ENCODE measurements around the gene ATP13A4.

Gene ATP13A4

GRCh38 chr3:193439423-193439822 lies 115.3 kb downstream of the ATP13A4 start:
- Mint-ChIP-seq H3K9me3 (no peaks in the 10 kb centered on the region), H3K27ac (no peak overlapping the region), H3K27me3 (no peaks in the 10 kb centered on the region), H3K36me3 (no peaks in the 10 kb centered on the region), H3K4me1 (no peaks in the 10 kb centered on the region), H3K4me3 (no peak overlapping the region)
- DNase-seq = no peak
- CTCF ChIA-PET = no interaction called here

DNA sequence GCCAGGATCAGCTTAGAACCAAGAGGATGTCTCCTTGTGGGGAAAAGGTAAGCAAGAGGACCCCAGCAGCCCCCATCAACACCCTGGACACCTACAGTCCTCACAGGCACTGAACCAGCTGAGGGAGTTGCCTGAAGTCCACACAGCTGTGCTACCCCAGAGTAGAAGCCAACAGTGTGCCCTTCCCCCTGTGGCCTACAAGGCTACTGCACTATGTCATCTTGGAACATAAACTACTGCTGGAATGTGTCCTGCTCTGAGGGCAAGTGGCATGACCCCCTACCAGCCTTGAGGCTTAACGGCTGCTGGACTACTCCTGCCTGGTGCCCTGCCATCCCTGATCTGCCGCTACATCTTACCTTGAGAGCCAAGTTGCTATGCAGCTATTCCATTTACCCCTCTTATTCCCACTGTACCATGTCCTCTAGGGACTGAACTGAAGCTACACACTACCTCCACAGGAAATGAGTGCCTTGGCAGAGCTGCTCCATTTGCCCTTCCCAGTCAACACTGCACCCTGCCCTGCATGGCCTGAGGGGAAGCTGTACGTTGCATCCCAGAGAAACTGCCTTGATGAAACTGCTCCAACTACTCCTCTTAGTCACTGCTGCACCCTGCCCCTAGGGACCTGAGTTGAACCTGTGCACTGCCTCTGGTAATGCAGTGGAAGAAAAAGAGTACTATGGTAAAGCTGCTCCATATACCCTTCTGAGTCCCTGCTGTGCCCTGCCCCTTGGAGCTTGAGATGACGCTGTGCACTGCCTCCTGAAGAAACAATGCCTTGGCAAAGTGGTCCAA lies 135.9 kb downstream of the ATP13A4 start:
- Mint-ChIP-seq H3K4me1 (no peaks in the 10 kb centered on the region), H3K27ac (no peak overlapping the region), H3K9me3 (peaks cover 24% of the 10 kb centered on the region), H3K27me3 (no peaks in the 10 kb centered on the region), H3K4me3 (no peak overlapping the region), H3K36me3 (no peaks in the 10 kb centered on the region)
- CTCF ChIA-PET = no interaction called here
- DNase-seq = no peak

- Mint-ChIP-seq H3K27ac (no peak overlapping the region), H3K36me3 (no peaks in the 10 kb centered on the region), H3K4me1 (no peaks in the 10 kb centered on the region), H3K9me3 (peaks cover 25% of the 10 kb centered on the region), H3K4me3 (no peak overlapping the region), H3K27me3 (no peaks in the 10 kb centered on the region)
- no peak for DNase-seq
- CTCF ChIA-PET = no interaction called here
Measured at GRCh38 chr3:193416629-193417028, 138.1 kb downstream of the ATP13A4 start.

DNA sequence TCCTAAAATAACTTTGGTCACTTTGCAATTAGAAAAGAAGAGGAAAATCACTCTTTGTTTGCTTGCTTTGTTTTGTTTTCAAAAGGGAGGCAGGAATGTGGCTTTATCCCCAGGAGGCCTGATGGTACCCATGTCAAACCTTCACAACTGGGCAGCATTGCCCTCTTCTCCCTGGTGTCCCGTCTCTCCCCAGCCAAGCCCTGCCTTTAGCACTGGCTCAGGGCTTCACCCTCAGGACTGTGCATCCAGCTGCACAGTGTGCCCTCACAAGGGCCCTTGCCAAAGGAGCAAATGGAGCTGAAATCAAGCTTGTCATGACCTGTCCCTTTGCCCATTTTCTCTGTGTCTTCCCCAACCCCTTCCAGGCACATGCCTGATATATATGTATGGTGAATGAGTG lies 147.0 kb downstream of the ATP13A4 start:
- no peaks in the 10 kb centered on the region for H3K27me3 Mint-ChIP-seq

GRCh38 chr3:193407112-193407511 lies 147.6 kb downstream of the ATP13A4 start:
- H3K27ac Mint-ChIP-seq = no peak overlapping the region
- H3K4me1 Mint-ChIP-seq = no peaks in the 10 kb centered on the region
- no peak overlapping the region for H3K4me3 Mint-ChIP-seq
- no peak for DNase-seq
- CTCF ChIA-PET = no interaction called here
- no peaks in the 10 kb centered on the region for H3K27me3 Mint-ChIP-seq
- H3K36me3 Mint-ChIP-seq = no peaks in the 10 kb centered on the region
- H3K9me3 Mint-ChIP-seq = no peaks in the 10 kb centered on the region

More for the DNA sequence above, 147.0 kb downstream of the ATP13A4 start:
- CTCF ChIA-PET = no interaction called here
- Mint-ChIP-seq H3K27ac (no peak overlapping the region), H3K36me3 (no peaks in the 10 kb centered on the region), H3K4me3 (no peak overlapping the region), H3K4me1 (no peaks in the 10 kb centered on the region), H3K9me3 (no peaks in the 10 kb centered on the region)
- no peak for DNase-seq

DNA sequence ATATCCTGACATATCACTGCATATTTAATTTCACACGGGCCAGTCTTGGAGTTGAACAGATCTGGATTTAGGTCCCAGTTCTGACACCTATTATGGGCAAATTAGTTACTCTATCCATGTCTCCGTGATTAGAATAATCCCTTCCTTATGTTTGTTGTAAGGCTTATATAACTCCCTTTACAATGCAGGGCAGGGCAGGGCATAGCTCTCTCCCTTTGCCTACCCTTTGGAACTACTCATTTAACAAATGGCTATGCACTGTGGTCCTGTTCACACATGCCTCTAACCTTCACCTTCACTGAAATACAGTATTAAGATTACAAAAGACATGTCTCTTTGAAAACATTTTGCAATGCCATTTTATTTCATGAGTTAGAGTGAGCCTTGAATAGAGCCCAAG lies 151.4 kb downstream of the ATP13A4 start:
- no peaks in the 10 kb centered on the region for H3K9me3 Mint-ChIP-seq
- peak overlapping the region; percentile 47 for H3K27ac Mint-ChIP-seq
- DNase-seq = no peak
- no peaks in the 10 kb centered on the region for H3K36me3 Mint-ChIP-seq
- H3K4me1 Mint-ChIP-seq = no peaks in the 10 kb centered on the region
- no peak overlapping the region for H3K4me3 Mint-ChIP-seq
- no peaks in the 10 kb centered on the region for H3K27me3 Mint-ChIP-seq
- CTCF ChIA-PET = no interaction called here

GRCh38 chr3:193400304-193400703 lies 154.4 kb downstream of the ATP13A4 start:
- Mint-ChIP-seq H3K4me1 (no peaks in the 10 kb centered on the region), H3K36me3 (no peaks in the 10 kb centered on the region), H3K9me3 (no peaks in the 10 kb centered on the region), H3K4me3 (no peak overlapping the region), H3K27ac (no peak overlapping the region), H3K27me3 (no peaks in the 10 kb centered on the region)
- DNase-seq = no peak
- CTCF ChIA-PET = no interaction called here

GRCh38 chr3:193396451-193397244 lies 158.0 kb downstream of the ATP13A4 start:
- CTCF ChIA-PET = no interaction called here
- no peaks in the 10 kb centered on the region for H3K9me3 Mint-ChIP-seq
- no peak overlapping the region for H3K4me3 Mint-ChIP-seq
- DNase-seq = no peak
- no peaks in the 10 kb centered on the region for H3K36me3 Mint-ChIP-seq
- no peak overlapping the region for H3K27ac Mint-ChIP-seq
- no peaks in the 10 kb centered on the region for H3K4me1 Mint-ChIP-seq
- H3K27me3 Mint-ChIP-seq = no peaks in the 10 kb centered on the region

DNA sequence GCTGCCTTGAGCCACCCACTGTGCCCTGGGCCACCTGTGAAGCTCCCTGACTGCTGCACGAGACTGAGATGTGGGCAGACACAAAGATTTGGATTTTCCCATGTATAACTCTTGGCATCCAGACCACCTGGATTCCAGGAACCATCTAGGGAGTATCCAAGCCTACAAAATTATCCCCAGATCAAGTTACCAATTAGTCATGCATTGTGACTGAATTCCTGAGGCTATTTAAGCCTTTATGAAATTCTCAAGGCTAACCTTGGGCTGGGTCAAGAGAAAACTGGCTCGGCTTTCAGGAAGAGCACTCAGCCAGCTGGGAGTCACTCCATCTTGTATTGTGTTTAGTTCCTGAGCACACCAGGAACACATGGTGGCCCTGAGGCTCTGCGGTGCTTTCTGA lies 162.8 kb downstream of the ATP13A4 start:
- no peaks in the 10 kb centered on the region for H3K27me3 Mint-ChIP-seq
- no peaks in the 10 kb centered on the region for H3K4me1 Mint-ChIP-seq
- no peaks in the 10 kb centered on the region for H3K36me3 Mint-ChIP-seq
- H3K27ac Mint-ChIP-seq = no peak overlapping the region
- CTCF ChIA-PET = no interaction called here
- no peak for DNase-seq
- H3K9me3 Mint-ChIP-seq = no peaks in the 10 kb centered on the region
- no peak overlapping the region for H3K4me3 Mint-ChIP-seq

DNA sequence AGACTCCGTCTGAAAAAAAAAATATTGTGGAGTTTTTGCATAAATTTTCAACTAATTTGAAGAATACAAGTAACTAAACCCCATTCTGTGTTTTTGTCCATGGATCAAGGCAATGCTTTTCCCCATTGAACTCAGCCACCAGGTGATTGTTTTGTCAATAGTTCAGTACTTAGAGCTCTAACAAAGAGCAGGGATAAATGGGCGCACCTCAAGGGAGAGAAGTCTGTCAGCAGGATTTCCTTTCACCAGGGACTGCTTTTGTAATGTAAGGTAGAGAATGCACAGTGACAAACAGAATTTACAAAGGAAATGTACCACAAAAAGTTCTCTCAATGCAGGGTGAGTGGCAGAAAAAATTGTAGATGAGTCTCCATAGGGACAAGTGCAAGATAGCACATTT lies 165.4 kb downstream of the ATP13A4 start:
- DNase-seq = no peak
- CTCF ChIA-PET = no interaction called here
- Mint-ChIP-seq H3K4me3 (no peak overlapping the region), H3K36me3 (no peaks in the 10 kb centered on the region), H3K27ac (no peak overlapping the region), H3K27me3 (no peaks in the 10 kb centered on the region), H3K4me1 (no peaks in the 10 kb centered on the region), H3K9me3 (no peaks in the 10 kb centered on the region)

DNA sequence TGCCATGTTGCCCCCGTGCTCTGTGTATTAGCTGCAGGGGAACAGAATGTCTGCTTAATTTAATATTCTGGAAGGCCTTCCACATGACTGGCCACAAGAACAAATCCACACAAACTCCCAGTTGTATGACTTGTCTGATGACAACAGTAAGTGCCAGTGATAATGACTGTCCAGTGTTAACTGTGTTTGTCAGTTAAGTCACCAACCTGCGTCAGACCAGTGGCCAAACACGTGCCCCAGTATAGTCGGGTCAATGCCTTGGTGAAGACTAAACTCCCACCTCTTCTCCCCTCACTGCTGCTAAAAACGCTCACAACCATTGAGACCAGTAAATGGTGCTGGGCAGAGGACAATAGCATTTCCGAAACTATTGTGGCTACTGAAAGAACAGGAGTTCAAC lies 166.3 kb downstream of the ATP13A4 start:
- H3K4me3 Mint-ChIP-seq = no peak overlapping the region
- H3K27me3 Mint-ChIP-seq = no peaks in the 10 kb centered on the region
- H3K36me3 Mint-ChIP-seq = no peaks in the 10 kb centered on the region
- CTCF ChIA-PET = no interaction called here
- no peaks in the 10 kb centered on the region for H3K9me3 Mint-ChIP-seq
- no peaks in the 10 kb centered on the region for H3K4me1 Mint-ChIP-seq
- no peak for DNase-seq
- H3K27ac Mint-ChIP-seq = no peak overlapping the region

GRCh38 chr3:193387596-193387995 lies 167.1 kb downstream of the ATP13A4 start:
- no peaks in the 10 kb centered on the region for H3K9me3 Mint-ChIP-seq
- H3K27ac Mint-ChIP-seq = no peak overlapping the region
- H3K36me3 Mint-ChIP-seq = no peaks in the 10 kb centered on the region
- DNase-seq = no peak
- no peak overlapping the region for H3K4me3 Mint-ChIP-seq
- H3K4me1 Mint-ChIP-seq = no peaks in the 10 kb centered on the region
- H3K27me3 Mint-ChIP-seq = no peaks in the 10 kb centered on the region
- CTCF ChIA-PET = no interaction called here

DNA sequence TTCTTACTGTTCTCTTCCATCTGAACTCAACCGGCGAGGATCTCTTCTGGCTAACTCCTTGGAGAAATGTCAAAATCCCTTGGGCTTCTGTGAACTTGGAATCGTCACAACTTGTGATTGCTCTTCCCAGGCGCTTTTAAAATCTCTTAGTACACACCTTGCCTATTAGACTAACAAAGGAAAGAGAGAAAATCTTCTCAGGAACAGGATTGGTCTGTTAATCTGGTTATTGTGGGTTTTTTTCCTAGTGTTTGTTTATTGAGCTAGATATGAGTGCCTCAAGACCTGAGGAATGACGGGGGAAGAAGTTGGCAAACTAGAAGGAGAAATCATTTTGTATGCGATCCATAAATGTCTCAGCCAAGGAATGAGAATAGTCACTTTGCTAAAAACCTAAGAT lies 176.0 kb downstream of the ATP13A4 start, which contains the start of gene ATP13A5:
Gene ATP13A5 (minus strand): TSS at position 48 of the 400 bp plus-strand sequence. CDS start 28 bp downstream, at position 20.
- no peak for DNase-seq
- Mint-ChIP-seq H3K27ac (no peak within 1 kb of the TSS), H3K27me3 (peaks cover 10% of the 10 kb centered on the region), H3K4me3 (no peak within 1 kb of the TSS), H3K36me3 (no peaks in the 10 kb centered on the region), H3K4me1 (no peaks in the 10 kb centered on the region), H3K9me3 (no peaks in the 10 kb centered on the region)
- CTCF ChIA-PET = no interaction called here

DNA sequence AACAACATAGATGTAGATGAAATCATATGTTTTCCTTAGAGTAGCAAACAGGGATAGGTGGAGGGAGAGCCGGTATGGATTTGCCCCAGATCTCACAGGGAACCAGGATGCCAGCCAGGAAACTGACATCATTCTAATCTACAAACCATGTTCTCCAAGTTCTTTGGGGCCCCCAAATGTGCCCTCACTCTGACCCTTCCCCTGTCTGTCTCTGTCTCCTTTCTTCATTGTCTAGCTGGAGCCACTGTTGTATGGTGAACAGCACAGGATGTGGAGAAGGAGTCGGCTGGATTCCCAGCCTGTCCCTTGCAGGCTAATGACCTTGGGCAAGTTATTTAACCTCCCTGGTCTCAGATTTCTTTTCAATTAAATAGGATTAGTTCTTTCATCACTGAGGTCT lies 177.1 kb downstream of the ATP13A4 start:
- H3K27me3 Mint-ChIP-seq = peaks cover 10% of the 10 kb centered on the region
- no peak for DNase-seq

DNA sequence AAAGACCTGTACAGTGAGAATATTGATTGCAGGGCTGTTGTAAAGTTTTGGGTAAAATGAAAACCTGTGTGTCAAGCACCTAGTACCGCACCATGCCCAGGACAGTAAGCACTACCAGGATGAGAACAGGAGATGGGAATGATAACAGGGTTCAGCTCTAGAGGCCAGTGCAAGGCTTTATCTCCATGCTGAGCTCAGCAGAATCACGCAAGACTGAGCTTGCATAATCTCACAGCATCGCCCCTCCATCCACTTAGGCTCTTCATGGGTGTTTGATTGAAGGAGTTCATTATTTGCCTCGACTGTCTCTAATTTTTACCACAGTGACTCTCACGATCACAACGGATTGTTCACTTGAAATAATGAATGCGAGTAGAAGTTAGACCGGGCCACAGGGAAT lies 179.1 kb downstream of the ATP13A4 start:
- Mint-ChIP-seq H3K9me3 (no peaks in the 10 kb centered on the region), H3K4me3 (no peak overlapping the region), H3K36me3 (no peaks in the 10 kb centered on the region), H3K4me1 (peaks cover 5% of the 10 kb centered on the region), H3K27ac (no peak overlapping the region), H3K27me3 (peaks cover 10% of the 10 kb centered on the region)
- no peak for DNase-seq
- CTCF ChIA-PET = no interaction called here

More for the DNA sequence above, 177.1 kb downstream of the ATP13A4 start:
- Mint-ChIP-seq H3K9me3 (no peaks in the 10 kb centered on the region), H3K36me3 (no peaks in the 10 kb centered on the region), H3K27ac (no peak overlapping the region), H3K4me1 (peaks cover 5% of the 10 kb centered on the region), H3K4me3 (no peak overlapping the region)
- CTCF ChIA-PET = no interaction called here

Measured in activated naive CD4-positive, alpha-beta T cell treated with anti-CD3 and anti-CD28 coated beads, Interleukin-2, amount 10 ng/mL, durations not matched to agents 7 days and 5 days (primary cell).